K562 (cell line): Measurements from ENCODE around the gene DLGAP1. TPM values are rescaled to one million over a fixed set of nuclear protein-coding genes. Genes with fewer than 3 reads are reported as not detected.
A peak's percentile ranks its signal among the peaks of the same experiment; 100 is the strongest.

Source experiments
- ARID4B ChIP-seq: sonication (generic); formaldehyde crosslinking; IDR thresholded peaks from 2 replicates; pipeline ENCODE4 v1.8.0; 2022; ENCODE audit warnings: mild to moderate bottlenecking, missing genetic modification reagents
- NCOR1 ChIP-seq: fragments of 450-650 bp; IDR thresholded peaks from 2 replicates; pipeline ENCODE4 v1.6.1; 2016; ENCODE audit warnings: mild to moderate bottlenecking, moderate library complexity
- PML ChIP-seq: IDR thresholded peaks from 2 replicates; pipeline ENCODE4 v1.6.1; 2012; ENCODE audit warnings: low read length, inconsistent platforms
- ZNF407 ChIP-seq: fragments of 450-650 bp; IDR thresholded peaks from 2 replicates; pipeline ENCODE4 v1.6.1; 2016; ENCODE audit warnings: low read depth
- polyA plus RNA-seq, 8 experiments: library from polyadenylated mRNA; depleted of rRNA in 4 of 8; stranded (reverse) in 5 of 8; unstranded in 3 of 8; fragments of >200 nt; fragmentation: Nextera tagmentation in 2 of 8; fragmentation: Illumina TruSeq in 1 of 8; extraction: Ambion mirVana in 2 of 8; extraction: Trizol in 1 of 8; gene quantifications; 2 replicates each; pipeline versions ENCODE4 v1.2.1 to v1.2.3, GENCODE V29; 2011 to 2014; ENCODE audit warnings: inconsistent platforms in 1 of 8, missing spikeins in 1 of 8
- total RNA-seq, 7 experiments: library from RNA; depleted of rRNA in 6 of 7; stranded (reverse); fragments of >200 nt in 6 of 7; fragmentation: Illumina TruSeq in 2 of 7; extraction: Trizol in 2 of 7; gene quantifications; 2 replicates each; pipeline versions ENCODE4 v1.2.1 to v1.2.3, GENCODE V29; 2011 to 2021; ENCODE audit warnings: low replicate concordance in 1 of 7
- TF ChIP-seq, protein P1 (sequence below): fragments of 200-400 bp; formaldehyde crosslinking; IDR thresholded peaks from 2 replicates; pipeline ENCODE4 v1.6.1; 2017; ENCODE audit warnings: mild to moderate bottlenecking, low read depth, low read length, moderate library complexity
- TF ChIP-seq, protein P2 (sequence below): fragments of 150-350 bp; IDR thresholded peaks from 2 replicates; pipeline ENCODE4 v1.6.1; 2014; ENCODE audit warnings: low read depth, mild to moderate bottlenecking, low read length, borderline replicate concordance

Gene DLGAP1
- total and polyA plus RNA-seq, 9 of the 15 experiments (the other 6 are each of a cell fraction or from before 2014, with no cell fraction given): 0.04 to 0.22 (median 0.08) TPM

GRCh38 chr18:3593904-3594759 lies 861.0 kb downstream of the DLGAP1 start (continued):
- TF ChIP-seq ZNF407 (no peak), NCOR1 (no peak), ARID4B (CRISPR knock-in tag) (no peak; the same call in none of the 2 replicates), PML (peak; percentile 25; the same call in 1 of the 2 replicates)
- TF ChIP-seq, protein P1, sequence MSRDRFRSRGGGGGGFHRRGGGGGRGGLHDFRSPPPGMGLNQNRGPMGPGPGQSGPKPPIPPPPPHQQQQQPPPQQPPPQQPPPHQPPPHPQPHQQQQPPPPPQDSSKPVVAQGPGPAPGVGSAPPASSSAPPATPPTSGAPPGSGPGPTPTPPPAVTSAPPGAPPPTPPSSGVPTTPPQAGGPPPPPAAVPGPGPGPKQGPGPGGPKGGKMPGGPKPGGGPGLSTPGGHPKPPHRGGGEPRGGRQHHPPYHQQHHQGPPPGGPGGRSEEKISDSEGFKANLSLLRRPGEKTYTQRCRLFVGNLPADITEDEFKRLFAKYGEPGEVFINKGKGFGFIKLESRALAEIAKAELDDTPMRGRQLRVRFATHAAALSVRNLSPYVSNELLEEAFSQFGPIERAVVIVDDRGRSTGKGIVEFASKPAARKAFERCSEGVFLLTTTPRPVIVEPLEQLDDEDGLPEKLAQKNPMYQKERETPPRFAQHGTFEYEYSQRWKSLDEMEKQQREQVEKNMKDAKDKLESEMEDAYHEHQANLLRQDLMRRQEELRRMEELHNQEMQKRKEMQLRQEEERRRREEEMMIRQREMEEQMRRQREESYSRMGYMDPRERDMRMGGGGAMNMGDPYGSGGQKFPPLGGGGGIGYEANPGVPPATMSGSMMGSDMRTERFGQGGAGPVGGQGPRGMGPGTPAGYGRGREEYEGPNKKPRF: no peak
- TF ChIP-seq, protein P2, sequence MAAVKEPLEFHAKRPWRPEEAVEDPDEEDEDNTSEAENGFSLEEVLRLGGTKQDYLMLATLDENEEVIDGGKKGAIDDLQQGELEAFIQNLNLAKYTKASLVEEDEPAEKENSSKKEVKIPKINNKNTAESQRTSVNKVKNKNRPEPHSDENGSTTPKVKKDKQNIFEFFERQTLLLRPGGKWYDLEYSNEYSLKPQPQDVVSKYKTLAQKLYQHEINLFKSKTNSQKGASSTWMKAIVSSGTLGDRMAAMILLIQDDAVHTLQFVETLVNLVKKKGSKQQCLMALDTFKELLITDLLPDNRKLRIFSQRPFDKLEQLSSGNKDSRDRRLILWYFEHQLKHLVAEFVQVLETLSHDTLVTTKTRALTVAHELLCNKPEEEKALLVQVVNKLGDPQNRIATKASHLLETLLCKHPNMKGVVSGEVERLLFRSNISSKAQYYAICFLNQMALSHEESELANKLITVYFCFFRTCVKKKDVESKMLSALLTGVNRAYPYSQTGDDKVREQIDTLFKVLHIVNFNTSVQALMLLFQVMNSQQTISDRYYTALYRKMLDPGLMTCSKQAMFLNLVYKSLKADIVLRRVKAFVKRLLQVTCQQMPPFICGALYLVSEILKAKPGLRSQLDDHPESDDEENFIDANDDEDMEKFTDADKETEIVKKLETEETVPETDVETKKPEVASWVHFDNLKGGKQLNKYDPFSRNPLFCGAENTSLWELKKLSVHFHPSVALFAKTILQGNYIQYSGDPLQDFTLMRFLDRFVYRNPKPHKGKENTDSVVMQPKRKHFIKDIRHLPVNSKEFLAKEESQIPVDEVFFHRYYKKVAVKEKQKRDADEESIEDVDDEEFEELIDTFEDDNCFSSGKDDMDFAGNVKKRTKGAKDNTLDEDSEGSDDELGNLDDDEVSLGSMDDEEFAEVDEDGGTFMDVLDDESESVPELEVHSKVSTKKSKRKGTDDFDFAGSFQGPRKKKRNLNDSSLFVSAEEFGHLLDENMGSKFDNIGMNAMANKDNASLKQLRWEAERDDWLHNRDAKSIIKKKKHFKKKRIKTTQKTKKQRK: no peak
